K562 (cell line): ENCODE results near the gene MTMR4. TPM values are rescaled to one million over a fixed set of nuclear protein-coding genes. Genes with fewer than 3 reads are reported as not detected.

Experiments used
- ATAC-seq: fragments of 200-7000 bp; cut with Tn5 transposase; 3 replicates; pipeline ENCODE4 v1.9.1; 2020; ENCODE audit warnings: moderate library complexity
- BruUV-seq: library from RNA; stranded (reverse); fragments of 400-500 nt; replicated peaks from 2 replicates; lab custom pipeline; 2021; lab: Mats Ljungman, UMichigan
- CTCF ChIA-PET: fragments of 300-600 bp; formaldehyde crosslinking; extraction: SDS; loops from one replicate; lab custom pipeline; 2021; ENCODE audit warnings: low intra/inter-chr PET ratio; lab: Yijun Ruan, JAX
- POLR2A ChIA-PET: fragments of 300-600, 350-650 bp; sonication (Branson Sonifier 250); formaldehyde crosslinking; extraction: SDS; loops from one replicate; lab custom pipeline; 2021; ENCODE audit warnings: antibody characterized with exemption, inconsistent platforms; lab: Yijun Ruan, JAX
- DNase-seq, 4 experiments: peaks; one replicate each; pipeline versions ENCODE4 v3.0.0 to v3.0.0-alpha.2; 2011 to 2018; ENCODE audit warnings: low spot score in 3 of 4, mixed read lengths in 3 of 4; ENCODE audit errors: extremely low read depth in 1 of 4
- FAIRE-seq: peaks from 2 replicates; lab custom pipeline; 2011; peaks lifted over from hg19 to GRCh38; lab: Jason Lieb, UNC
- H2AFZ ChIP-seq: 2 replicates; pipeline ENCODE4 v1.6.0; 2011; ENCODE audit warnings: low read depth, low read length, control low read depth, inconsistent platforms
- H3K27ac ChIP-seq: fragments of 200-600 bp; 3 replicates; pipeline ENCODE4 v1.8.0; 2011; ENCODE audit warnings: low read depth, mild to moderate bottlenecking, control low read depth, inconsistent platforms, low read length, moderate library complexity, mixed read lengths; ENCODE audit errors: extremely low read depth
- H3K27me3 ChIP-seq, 2 experiments: fragments of 300-600 bp in 1 of 2; 2 replicates in 1 of 2; 3 replicates in 1 of 2; pipeline versions ENCODE4 v1.6.0 to v1.8.0; 2011; ENCODE audit warnings: inconsistent platforms in 2 of 2, low read length in 2 of 2, mild to moderate bottlenecking in 1 of 2, mixed read lengths in 1 of 2, moderate library complexity in 1 of 2; ENCODE audit not compliant: control insufficient read depth in 2 of 2, insufficient read depth in 2 of 2
- H3K36me3 ChIP-seq: fragments of 300-600 bp; 3 replicates; pipeline ENCODE4 v1.8.0; 2011; ENCODE audit warnings: mild to moderate bottlenecking, low read length, inconsistent platforms; ENCODE audit not compliant: control insufficient read depth, insufficient read depth
- H3K4me1 ChIP-seq, 2 experiments: fragments of 200-600 bp in 1 of 2; replicated peaks in 1 of 2; 2 replicates in 1 of 2; 3 replicates in 1 of 2; pipeline versions ENCODE4 v1.5.1 to v1.8.0; 2011; ENCODE audit warnings: inconsistent platforms in 2 of 2, low read length in 2 of 2, mild to moderate bottlenecking in 1 of 2, mixed read lengths in 1 of 2, moderate library complexity in 1 of 2; ENCODE audit not compliant: control insufficient read depth in 2 of 2, insufficient read depth in 2 of 2
- H3K4me2 ChIP-seq: 2 replicates; pipeline ENCODE4 v1.6.1; 2011; ENCODE audit warnings: low read length, control low read depth, inconsistent platforms, mixed read lengths; ENCODE audit not compliant: insufficient read depth
- H3K4me3 ChIP-seq: fragments of 200-600 bp; sonication (generic), shearing (Covaris generic); 2 replicates; pipeline ENCODE4 v1.5.1; 2016; ENCODE audit warnings: control low read depth, inconsistent platforms
- H3K79me2 ChIP-seq: fragments of 200-600 bp; 3 replicates; pipeline ENCODE4 v1.8.0; 2011; ENCODE audit warnings: low read length, inconsistent platforms; ENCODE audit not compliant: control insufficient read depth, insufficient read depth
- H3K9ac ChIP-seq, 2 experiments: 2 replicates each; pipeline versions ENCODE4 v1.6.0 to v1.6.1; 2011; ENCODE audit warnings: low read depth in 2 of 2, low read length in 2 of 2, control low read depth in 1 of 2, inconsistent platforms in 1 of 2, mild to moderate bottlenecking in 1 of 2, mixed read lengths in 1 of 2; ENCODE audit not compliant: insufficient read depth in 1 of 2
- H3K9me1 ChIP-seq: one replicate; pipeline ENCODE4 v1.6.0; 2011; ENCODE audit warnings: inconsistent platforms, mild to moderate bottlenecking, low read length, moderate library complexity; ENCODE audit not compliant: control insufficient read depth, insufficient read depth
- H3K9me3 ChIP-seq: replicated peaks from 2 replicates; pipeline ENCODE4 v1.5.1; 2011; ENCODE audit warnings: low read depth, low read length, inconsistent platforms; ENCODE audit not compliant: control insufficient read depth, insufficient read depth
- H4K20me1 ChIP-seq: replicated peaks from 2 replicates; pipeline ENCODE4 v1.6.1; 2011; ENCODE audit warnings: low read length, inconsistent platforms, mixed read lengths; ENCODE audit not compliant: control insufficient read depth, insufficient read depth
- HBP1 ChIP-seq: fragments of 450-650 bp; formaldehyde crosslinking; IDR thresholded peaks from 2 replicates; pipeline ENCODE4 v1.4.0; 2022; ENCODE audit warnings: missing genetic modification characterization
- OTX1 ChIP-seq: fragments of 450-650 bp; formaldehyde crosslinking; IDR thresholded peaks from 2 replicates; pipeline ENCODE4 v1.4.0; 2022; ENCODE audit warnings: mild to moderate bottlenecking
- ZBTB11 ChIP-seq, 3 experiments: fragments of 200-800 bp in 1 of 3; fragments of 250-450 bp in 1 of 3; fragments of 450-650 bp in 1 of 3; sonication (Bioruptor Pico) in 1 of 3; sonication (Bioruptor generic) in 1 of 3; formaldehyde crosslinking in 1 of 3; IDR thresholded peaks; 2 replicates each; pipeline versions ENCODE4 v1.6.1 to v1.8.0; 2016 to 2022; ENCODE audit warnings: mild to moderate bottlenecking in 2 of 3, missing genetic modification characterization in 2 of 3, missing compliant biosample characterization in 1 of 3, moderate library complexity in 1 of 3
- WGBS: fragments of 100-300 bp; shearing (Covaris generic); methylation state at CpG from one replicate; pipeline ENCODE4 v1.1.6; 2016; ENCODE audit warnings: low coverage, mixed read lengths; ENCODE audit not compliant: insufficient coverage; ENCODE audit errors: missing lambda C conversion rate; 5-methylcytosine and 5-hydroxymethylcytosine counted together
- in situ Hi-C: fragments of 300-500 bp; cut with MboI; formaldehyde crosslinking; loops from 4 replicates; pipeline ENCODE4 v1.15.0; 2018; ENCODE audit warnings: inconsistent platforms, mixed read lengths
- intact Hi-C: fragments of 100-400 bp; cut with micrococcal nuclease; formaldehyde crosslinking; loops from 2 replicates; pipeline ENCODE4 v1.14.2; 2022
- polyA plus RNA-seq, 8 experiments: library from polyadenylated mRNA; depleted of rRNA in 4 of 8; stranded (reverse) in 5 of 8; unstranded in 3 of 8; fragments of >200 nt; fragmentation: Nextera tagmentation in 2 of 8; fragmentation: Illumina TruSeq in 1 of 8; extraction: Ambion mirVana in 2 of 8; extraction: Trizol in 1 of 8; gene quantifications; 2 replicates each; pipeline versions ENCODE4 v1.2.1 to v1.2.3, GENCODE V29; 2011 to 2014; ENCODE audit warnings: inconsistent platforms in 1 of 8, missing spikeins in 1 of 8
- total RNA-seq, 7 experiments: library from RNA; depleted of rRNA in 6 of 7; stranded (reverse); fragments of >200 nt in 6 of 7; fragmentation: Illumina TruSeq in 2 of 7; extraction: Trizol in 2 of 7; gene quantifications; 2 replicates each; pipeline versions ENCODE4 v1.2.1 to v1.2.3, GENCODE V29; 2011 to 2021; ENCODE audit warnings: low replicate concordance in 1 of 7

MTMR4 gene
- total and polyA plus RNA-seq, 9 of the 15 experiments (the other 6 are each of a cell fraction or from before 2014, with no cell fraction given) = 8.8 to 45.7 (median 28.7) TPM

- TF ChIP-seq HBP1 (CRISPR knock-in tag) = no peak
- TF ChIP-seq, all 486 proteins: peak for 0
These were observed 19.3 kb upstream of the MTMR4 start (continued) for GRCh38 chr17:58533616-58534188.

GRCh38 chr17:58532555-58532951 lies 18.1 kb upstream of the MTMR4 start:
- no peak for FAIRE-seq
- no peak for ATAC-seq
- no peak overlapping the region for H2AFZ ChIP-seq
- TF ChIP-seq ZBTB11 (CRISPR knock-in tag; IDR thresholded peaks at IDR 0.05) (0 out of 6 replicates have a peak, but pooled peaks of 1 of the 3 experiments have one; percentile 28), OTX1 (CRISPR knock-in tag) (no peak)
- H3K9ac ChIP-seq = peak overlapping the region in 1 of 2 experiments; percentile 29; a peak in 1 of 4 replicates
- H3K27ac ChIP-seq = no peak overlapping the region
- H4K20me1 ChIP-seq = peaks cover 4% of the 10 kb centered on the region
- WGBS = 33% methylated on average over 3 of the region's 3 CpGs
- no peak overlapping the region for H3K4me2 ChIP-seq
- H3K4me1 ChIP-seq = peaks cover 7 to 10% of the 10 kb centered on the region in 2 experiments; a peak in 4 of 5 replicates
- no peaks in the 10 kb centered on the region for H3K79me2 ChIP-seq
- ChIA-PET CTCF (no interaction called here), POLR2A (interaction anchor here (0.7 to 3.0 kb wide), 5 partner anchors 13 to 126 kb away, joined by 3 to 24 read pairs (median 5); no protein-coding TSS in a partner anchor)
- BruUV-seq = no TSS peak
- H3K9me3 ChIP-seq = no peaks in the 10 kb centered on the region
- H3K27me3 ChIP-seq = peaks cover 2 to 12% of the 10 kb centered on the region in 2 experiments; a peak in 4 of 5 replicates
- in situ Hi-C loops (no loop called here), intact Hi-C loops (no loop called here)
- H3K9me1 ChIP-seq = no peaks in the 10 kb centered on the region
- no peak overlapping the region for H3K4me3 ChIP-seq
- no peak for DNase-seq
- H3K36me3 ChIP-seq = no peaks in the 10 kb centered on the region
